GM12878 (cell line): ENCODE results near the gene MRPL36. TPM values are rescaled to one million over a fixed set of nuclear protein-coding genes. Genes with fewer than 3 reads are reported as not detected.

Source experiments
- CBX3 ChIP-seq: fragments of 200-600 bp; sonication (generic); IDR thresholded peaks from 2 replicates; pipeline ENCODE4 v1.6.1; 2016; ENCODE audit warnings: low read depth, borderline replicate concordance
- CBX5 ChIP-seq: sonication (generic); IDR thresholded peaks from 2 replicates; pipeline ENCODE4 v1.6.1; 2016; ENCODE audit warnings: low read depth, moderate library complexity, mild to moderate bottlenecking, inconsistent platforms
- CHD4 ChIP-seq: fragments of 200-600 bp; sonication (generic); IDR thresholded peaks from 2 replicates; pipeline ENCODE4 v1.6.1; 2016; ENCODE audit warnings: mild to moderate bottlenecking
- DPF2 ChIP-seq: fragments of 450-650 bp; IDR thresholded peaks from 2 replicates; pipeline ENCODE4 v1.6.1; 2017; ENCODE audit warnings: mild to moderate bottlenecking
- KAT2A ChIP-seq: conservative IDR thresholded peaks from 2 replicates; pipeline ENCODE4 v1.6.1; 2011; ENCODE audit warnings: low read depth, low read length; ENCODE audit not compliant: control insufficient read depth
- LARP7 ChIP-seq: fragments of 450-650 bp; IDR thresholded peaks from 2 replicates; pipeline ENCODE4 v1.6.1; 2017; ENCODE audit warnings: mild to moderate bottlenecking
- NBN ChIP-seq: fragments of 450-650 bp; IDR thresholded peaks from 2 replicates; pipeline ENCODE4 v1.6.1; 2016
- RUNX3 ChIP-seq: IDR thresholded peaks from 2 replicates; pipeline ENCODE4 v1.6.1; 2012; ENCODE audit warnings: low read length, inconsistent platforms
- STAT3 ChIP-seq: IDR thresholded peaks from 2 replicates; pipeline ENCODE4 v1.6.1; 2011; ENCODE audit warnings: low read depth, low read length, improper control_type of control experiment
- TCF7 ChIP-seq: IDR thresholded peaks from 2 replicates; pipeline ENCODE4 v1.6.1; 2014; ENCODE audit warnings: antibody characterized with exemption, borderline replicate concordance
- polyA plus RNA-seq, 11 experiments: library from polyadenylated mRNA; depleted of rRNA in 4 of 11; unstranded in 6 of 11; stranded (reverse) in 5 of 11; fragments of >200 nt; fragmentation: Nextera tagmentation in 4 of 11; fragmentation: Illumina TruSeq in 1 of 11; extraction: Ambion mirVana in 4 of 11; extraction: Trizol in 1 of 11; gene quantifications; 1 replicate in 1 of 11; 2 replicates in 10 of 11; pipeline versions ENCODE4 v1.2.1 to v1.2.3, GENCODE V29; 2011 to 2016; ENCODE audit warnings: inconsistent platforms in 2 of 11, missing spikeins in 2 of 11, low read depth in 1 of 11
- total RNA-seq, 4 experiments: library from RNA; depleted of rRNA in 3 of 4; stranded (reverse); fragments of >200 nt in 3 of 4; fragmentation: Illumina TruSeq in 1 of 4; extraction: Trizol in 1 of 4; gene quantifications; 2 replicates each; pipeline versions ENCODE4 v1.2.1 to v1.2.3, GENCODE V29; 2013 to 2021
- TF ChIP-seq, protein P1 (sequence below): fragments of 450-650 bp; IDR thresholded peaks from 2 replicates; pipeline ENCODE4 v1.6.1; 2016; ENCODE audit warnings: mild to moderate bottlenecking
- TF ChIP-seq, protein P2 (sequence below): IDR thresholded peaks from 2 replicates; pipeline ENCODE4 v1.6.1; 2012; ENCODE audit warnings: improper control_type of control experiment, low read depth, low read length; ENCODE audit not compliant: insufficient replicate concordance
- TF ChIP-seq, protein P3 (sequence below): fragments of 450-650 bp; IDR thresholded peaks from 2 replicates; pipeline ENCODE4 v1.6.1; 2018; ENCODE audit warnings: mild to moderate bottlenecking, low read depth, moderate library complexity; ENCODE audit not compliant: partially characterized antibody
- TF ChIP-seq, protein P4 (sequence below): fragments of 150-350 bp; IDR thresholded peaks from 2 replicates; pipeline ENCODE4 v1.6.1; 2014; ENCODE audit warnings: mild to moderate bottlenecking, low read depth, low read length
- TF ChIP-seq, protein P5 (sequence below): IDR thresholded peaks from 2 replicates; pipeline ENCODE4 v1.6.1; 2012; ENCODE audit warnings: low read depth, low read length, improper control_type of control experiment

The MRPL36 gene
- total and polyA plus RNA-seq, 10 of the 15 experiments (the other 5 are each of a cell fraction or from before 2014, with no cell fraction given), result 89.2 to 559 (median 152) TPM

DNA sequence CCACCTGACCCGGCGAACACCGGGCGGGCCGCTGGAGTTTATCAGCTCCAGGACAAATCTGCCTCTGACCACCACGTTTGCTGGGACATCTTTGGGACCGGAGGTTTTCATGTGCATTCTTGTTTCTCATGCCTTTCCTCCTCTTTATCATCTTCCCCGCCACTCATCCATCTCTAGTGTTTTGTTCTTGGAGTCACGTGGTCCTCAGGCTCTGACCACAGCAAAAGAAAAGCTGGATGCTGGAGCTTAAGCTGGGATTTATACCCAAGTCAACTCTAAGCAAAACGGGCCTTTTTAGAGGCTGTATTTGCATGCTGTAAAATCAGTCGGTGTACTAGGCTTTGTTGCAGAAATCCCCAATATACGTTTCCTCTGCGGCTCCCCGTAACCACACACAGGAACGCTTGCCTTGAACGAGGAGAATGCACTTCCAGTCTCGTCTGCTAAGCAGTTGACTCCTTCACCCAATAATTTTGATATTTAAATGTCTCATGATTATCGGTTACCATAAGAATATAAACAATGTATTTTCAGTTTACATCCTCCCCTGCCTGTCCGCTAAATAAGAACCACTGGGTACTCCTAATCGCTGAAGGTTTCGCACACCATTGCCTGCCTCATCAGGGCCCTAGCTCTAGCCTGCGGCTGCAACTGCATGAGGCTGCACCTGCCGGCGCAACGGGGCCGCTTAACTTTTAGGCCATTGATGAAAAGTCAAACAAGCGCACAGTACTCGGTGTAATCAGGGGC, 1.0 kb upstream of the MRPL36 start (continued):
- TF ChIP-seq NBN, result 0 out of 2 replicates have a peak, but pooled peaks have one; percentile 26
- TF ChIP-seq CBX5, result no peak
- TF ChIP-seq CBX3, result no peak
- TF ChIP-seq CHD4, result no peak
- TF ChIP-seq, protein P1, sequence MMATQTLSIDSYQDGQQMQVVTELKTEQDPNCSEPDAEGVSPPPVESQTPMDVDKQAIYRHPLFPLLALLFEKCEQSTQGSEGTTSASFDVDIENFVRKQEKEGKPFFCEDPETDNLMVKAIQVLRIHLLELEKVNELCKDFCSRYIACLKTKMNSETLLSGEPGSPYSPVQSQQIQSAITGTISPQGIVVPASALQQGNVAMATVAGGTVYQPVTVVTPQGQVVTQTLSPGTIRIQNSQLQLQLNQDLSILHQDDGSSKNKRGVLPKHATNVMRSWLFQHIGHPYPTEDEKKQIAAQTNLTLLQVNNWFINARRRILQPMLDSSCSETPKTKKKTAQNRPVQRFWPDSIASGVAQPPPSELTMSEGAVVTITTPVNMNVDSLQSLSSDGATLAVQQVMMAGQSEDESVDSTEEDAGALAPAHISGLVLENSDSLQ, result peak; percentile 29; the same call in 1 of the 2 replicates
- TF ChIP-seq TCF7, result no peak
- TF ChIP-seq, protein P2, sequence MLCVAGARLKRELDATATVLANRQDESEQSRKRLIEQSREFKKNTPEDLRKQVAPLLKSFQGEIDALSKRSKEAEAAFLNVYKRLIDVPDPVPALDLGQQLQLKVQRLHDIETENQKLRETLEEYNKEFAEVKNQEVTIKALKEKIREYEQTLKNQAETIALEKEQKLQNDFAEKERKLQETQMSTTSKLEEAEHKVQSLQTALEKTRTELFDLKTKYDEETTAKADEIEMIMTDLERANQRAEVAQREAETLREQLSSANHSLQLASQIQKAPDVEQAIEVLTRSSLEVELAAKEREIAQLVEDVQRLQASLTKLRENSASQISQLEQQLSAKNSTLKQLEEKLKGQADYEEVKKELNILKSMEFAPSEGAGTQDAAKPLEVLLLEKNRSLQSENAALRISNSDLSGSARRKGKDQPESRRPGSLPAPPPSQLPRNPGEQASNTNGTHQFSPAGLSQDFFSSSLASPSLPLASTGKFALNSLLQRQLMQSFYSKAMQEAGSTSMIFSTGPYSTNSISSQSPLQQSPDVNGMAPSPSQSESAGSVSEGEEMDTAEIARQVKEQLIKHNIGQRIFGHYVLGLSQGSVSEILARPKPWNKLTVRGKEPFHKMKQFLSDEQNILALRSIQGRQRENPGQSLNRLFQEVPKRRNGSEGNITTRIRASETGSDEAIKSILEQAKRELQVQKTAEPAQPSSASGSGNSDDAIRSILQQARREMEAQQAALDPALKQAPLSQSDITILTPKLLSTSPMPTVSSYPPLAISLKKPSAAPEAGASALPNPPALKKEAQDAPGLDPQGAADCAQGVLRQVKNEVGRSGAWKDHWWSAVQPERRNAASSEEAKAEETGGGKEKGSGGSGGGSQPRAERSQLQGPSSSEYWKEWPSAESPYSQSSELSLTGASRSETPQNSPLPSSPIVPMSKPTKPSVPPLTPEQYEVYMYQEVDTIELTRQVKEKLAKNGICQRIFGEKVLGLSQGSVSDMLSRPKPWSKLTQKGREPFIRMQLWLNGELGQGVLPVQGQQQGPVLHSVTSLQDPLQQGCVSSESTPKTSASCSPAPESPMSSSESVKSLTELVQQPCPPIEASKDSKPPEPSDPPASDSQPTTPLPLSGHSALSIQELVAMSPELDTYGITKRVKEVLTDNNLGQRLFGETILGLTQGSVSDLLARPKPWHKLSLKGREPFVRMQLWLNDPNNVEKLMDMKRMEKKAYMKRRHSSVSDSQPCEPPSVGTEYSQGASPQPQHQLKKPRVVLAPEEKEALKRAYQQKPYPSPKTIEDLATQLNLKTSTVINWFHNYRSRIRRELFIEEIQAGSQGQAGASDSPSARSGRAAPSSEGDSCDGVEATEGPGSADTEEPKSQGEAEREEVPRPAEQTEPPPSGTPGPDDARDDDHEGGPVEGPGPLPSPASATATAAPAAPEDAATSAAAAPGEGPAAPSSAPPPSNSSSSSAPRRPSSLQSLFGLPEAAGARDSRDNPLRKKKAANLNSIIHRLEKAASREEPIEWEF, result no peak
- TF ChIP-seq STAT3, result no peak
- TF ChIP-seq KAT2A, result no peak
- TF ChIP-seq LARP7, result no peak
- TF ChIP-seq, protein P3, sequence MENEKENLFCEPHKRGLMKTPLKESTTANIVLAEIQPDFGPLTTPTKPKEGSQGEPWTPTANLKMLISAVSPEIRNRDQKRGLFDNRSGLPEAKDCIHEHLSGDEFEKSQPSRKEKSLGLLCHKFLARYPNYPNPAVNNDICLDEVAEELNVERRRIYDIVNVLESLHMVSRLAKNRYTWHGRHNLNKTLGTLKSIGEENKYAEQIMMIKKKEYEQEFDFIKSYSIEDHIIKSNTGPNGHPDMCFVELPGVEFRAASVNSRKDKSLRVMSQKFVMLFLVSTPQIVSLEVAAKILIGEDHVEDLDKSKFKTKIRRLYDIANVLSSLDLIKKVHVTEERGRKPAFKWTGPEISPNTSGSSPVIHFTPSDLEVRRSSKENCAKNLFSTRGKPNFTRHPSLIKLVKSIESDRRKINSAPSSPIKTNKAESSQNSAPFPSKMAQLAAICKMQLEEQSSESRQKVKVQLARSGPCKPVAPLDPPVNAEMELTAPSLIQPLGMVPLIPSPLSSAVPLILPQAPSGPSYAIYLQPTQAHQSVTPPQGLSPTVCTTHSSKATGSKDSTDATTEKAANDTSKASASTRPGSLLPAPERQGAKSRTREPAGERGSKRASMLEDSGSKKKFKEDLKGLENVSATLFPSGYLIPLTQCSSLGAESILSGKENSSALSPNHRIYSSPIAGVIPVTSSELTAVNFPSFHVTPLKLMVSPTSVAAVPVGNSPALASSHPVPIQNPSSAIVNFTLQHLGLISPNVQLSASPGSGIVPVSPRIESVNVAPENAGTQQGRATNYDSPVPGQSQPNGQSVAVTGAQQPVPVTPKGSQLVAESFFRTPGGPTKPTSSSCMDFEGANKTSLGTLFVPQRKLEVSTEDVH, result no peak
- TF ChIP-seq DPF2, result no peak
- TF ChIP-seq, protein P4, sequence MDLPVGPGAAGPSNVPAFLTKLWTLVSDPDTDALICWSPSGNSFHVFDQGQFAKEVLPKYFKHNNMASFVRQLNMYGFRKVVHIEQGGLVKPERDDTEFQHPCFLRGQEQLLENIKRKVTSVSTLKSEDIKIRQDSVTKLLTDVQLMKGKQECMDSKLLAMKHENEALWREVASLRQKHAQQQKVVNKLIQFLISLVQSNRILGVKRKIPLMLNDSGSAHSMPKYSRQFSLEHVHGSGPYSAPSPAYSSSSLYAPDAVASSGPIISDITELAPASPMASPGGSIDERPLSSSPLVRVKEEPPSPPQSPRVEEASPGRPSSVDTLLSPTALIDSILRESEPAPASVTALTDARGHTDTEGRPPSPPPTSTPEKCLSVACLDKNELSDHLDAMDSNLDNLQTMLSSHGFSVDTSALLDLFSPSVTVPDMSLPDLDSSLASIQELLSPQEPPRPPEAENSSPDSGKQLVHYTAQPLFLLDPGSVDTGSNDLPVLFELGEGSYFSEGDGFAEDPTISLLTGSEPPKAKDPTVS, result no peak
- peak; percentile 61 for TF ChIP-seq RUNX3
- TF ChIP-seq, protein P5, sequence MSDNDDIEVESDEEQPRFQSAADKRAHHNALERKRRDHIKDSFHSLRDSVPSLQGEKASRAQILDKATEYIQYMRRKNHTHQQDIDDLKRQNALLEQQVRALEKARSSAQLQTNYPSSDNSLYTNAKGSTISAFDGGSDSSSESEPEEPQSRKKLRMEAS, result peak; percentile 29; the same call in 1 of the 2 replicates
